K562 (cell line): Measurements from ENCODE around the gene SLC16A12. TPM values are rescaled to one million over a fixed set of nuclear protein-coding genes. Genes with fewer than 3 reads are reported as not detected.

Experiments used
- ATAC-seq: fragments of 200-7000 bp; cut with Tn5 transposase; 3 replicates; pipeline ENCODE4 v1.9.1; 2020; ENCODE audit warnings: moderate library complexity
- BruUV-seq: library from RNA; stranded (reverse); fragments of 400-500 nt; replicated peaks from 2 replicates; lab custom pipeline; 2021; lab: Mats Ljungman, UMichigan
- CTCF ChIA-PET: fragments of 300-600 bp; formaldehyde crosslinking; extraction: SDS; loops from one replicate; lab custom pipeline; 2021; ENCODE audit warnings: low intra/inter-chr PET ratio; lab: Yijun Ruan, JAX
- POLR2A ChIA-PET: fragments of 300-600, 350-650 bp; sonication (Branson Sonifier 250); formaldehyde crosslinking; extraction: SDS; loops from one replicate; lab custom pipeline; 2021; ENCODE audit warnings: antibody characterized with exemption, inconsistent platforms; lab: Yijun Ruan, JAX
- DNase-seq, 4 experiments: peaks; one replicate each; pipeline versions ENCODE4 v3.0.0 to v3.0.0-alpha.2; 2011 to 2018; ENCODE audit warnings: low spot score in 3 of 4, mixed read lengths in 3 of 4; ENCODE audit errors: extremely low read depth in 1 of 4
- FAIRE-seq: peaks from 2 replicates; lab custom pipeline; 2011; peaks lifted over from hg19 to GRCh38; lab: Jason Lieb, UNC
- H2AFZ ChIP-seq: 2 replicates; pipeline ENCODE4 v1.6.0; 2011; ENCODE audit warnings: low read depth, low read length, control low read depth, inconsistent platforms
- H3K27ac ChIP-seq: fragments of 200-600 bp; 3 replicates; pipeline ENCODE4 v1.8.0; 2011; ENCODE audit warnings: low read depth, mild to moderate bottlenecking, control low read depth, inconsistent platforms, low read length, moderate library complexity, mixed read lengths; ENCODE audit errors: extremely low read depth
- H3K27me3 ChIP-seq, 2 experiments: fragments of 300-600 bp in 1 of 2; 2 replicates in 1 of 2; 3 replicates in 1 of 2; pipeline versions ENCODE4 v1.6.0 to v1.8.0; 2011; ENCODE audit warnings: inconsistent platforms in 2 of 2, low read length in 2 of 2, mild to moderate bottlenecking in 1 of 2, mixed read lengths in 1 of 2, moderate library complexity in 1 of 2; ENCODE audit not compliant: control insufficient read depth in 2 of 2, insufficient read depth in 2 of 2
- H3K36me3 ChIP-seq: fragments of 300-600 bp; 3 replicates; pipeline ENCODE4 v1.8.0; 2011; ENCODE audit warnings: mild to moderate bottlenecking, low read length, inconsistent platforms; ENCODE audit not compliant: control insufficient read depth, insufficient read depth
- H3K4me1 ChIP-seq, 2 experiments: fragments of 200-600 bp in 1 of 2; replicated peaks in 1 of 2; 2 replicates in 1 of 2; 3 replicates in 1 of 2; pipeline versions ENCODE4 v1.5.1 to v1.8.0; 2011; ENCODE audit warnings: inconsistent platforms in 2 of 2, low read length in 2 of 2, mild to moderate bottlenecking in 1 of 2, mixed read lengths in 1 of 2, moderate library complexity in 1 of 2; ENCODE audit not compliant: control insufficient read depth in 2 of 2, insufficient read depth in 2 of 2
- H3K4me2 ChIP-seq: 2 replicates; pipeline ENCODE4 v1.6.1; 2011; ENCODE audit warnings: low read length, control low read depth, inconsistent platforms, mixed read lengths; ENCODE audit not compliant: insufficient read depth
- H3K4me3 ChIP-seq: fragments of 200-600 bp; sonication (generic), shearing (Covaris generic); 2 replicates; pipeline ENCODE4 v1.5.1; 2016; ENCODE audit warnings: control low read depth, inconsistent platforms
- H3K79me2 ChIP-seq: fragments of 200-600 bp; 3 replicates; pipeline ENCODE4 v1.8.0; 2011; ENCODE audit warnings: low read length, inconsistent platforms; ENCODE audit not compliant: control insufficient read depth, insufficient read depth
- H3K9ac ChIP-seq, 2 experiments: 2 replicates each; pipeline versions ENCODE4 v1.6.0 to v1.6.1; 2011; ENCODE audit warnings: low read depth in 2 of 2, low read length in 2 of 2, control low read depth in 1 of 2, inconsistent platforms in 1 of 2, mild to moderate bottlenecking in 1 of 2, mixed read lengths in 1 of 2; ENCODE audit not compliant: insufficient read depth in 1 of 2
- H3K9me1 ChIP-seq: one replicate; pipeline ENCODE4 v1.6.0; 2011; ENCODE audit warnings: inconsistent platforms, mild to moderate bottlenecking, low read length, moderate library complexity; ENCODE audit not compliant: control insufficient read depth, insufficient read depth
- H3K9me3 ChIP-seq: replicated peaks from 2 replicates; pipeline ENCODE4 v1.5.1; 2011; ENCODE audit warnings: low read depth, low read length, inconsistent platforms; ENCODE audit not compliant: control insufficient read depth, insufficient read depth
- H4K20me1 ChIP-seq: replicated peaks from 2 replicates; pipeline ENCODE4 v1.6.1; 2011; ENCODE audit warnings: low read length, inconsistent platforms, mixed read lengths; ENCODE audit not compliant: control insufficient read depth, insufficient read depth
- CSDE1 ChIP-seq, 2 experiments: fragments of 450-650 bp; IDR thresholded peaks; 2 replicates each; pipeline ENCODE4 v1.6.1; 2016; ENCODE audit warnings: mild to moderate bottlenecking in 1 of 2
- HDGF ChIP-seq: fragments of 450-650 bp; IDR thresholded peaks from 2 replicates; pipeline ENCODE4 v1.6.1; 2016
- KHSRP ChIP-seq: fragments of 450-650 bp; IDR thresholded peaks from 2 replicates; pipeline ENCODE4 v1.6.1; 2017
- MECOM ChIP-seq: fragments of 250-450 bp; sonication (Bioruptor Pico); IDR thresholded peaks from 2 replicates; pipeline ENCODE4 v1.8.0; 2022; ENCODE audit warnings: inconsistent platforms
- ZFP91 ChIP-seq: sonication (generic); formaldehyde crosslinking; IDR thresholded peaks from 2 replicates; pipeline ENCODE4 v1.8.0; 2022; ENCODE audit warnings: mild to moderate bottlenecking, missing genetic modification reagents
- ZNF143 ChIP-seq: sonication (generic); formaldehyde crosslinking; IDR thresholded peaks from 2 replicates; pipeline ENCODE4 v1.9.0; 2022; ENCODE audit warnings: mild to moderate bottlenecking, missing genetic modification reagents
- ZNF830 ChIP-seq: fragments of 250-450 bp; sonication (Bioruptor Pico); IDR thresholded peaks from 2 replicates; pipeline ENCODE4 v1.5.0; 2021; ENCODE audit warnings: mild to moderate bottlenecking
- WGBS: fragments of 100-300 bp; shearing (Covaris generic); methylation state at CpG from one replicate; pipeline ENCODE4 v1.1.6; 2016; ENCODE audit warnings: low coverage, mixed read lengths; ENCODE audit not compliant: insufficient coverage; ENCODE audit errors: missing lambda C conversion rate; 5-methylcytosine and 5-hydroxymethylcytosine counted together
- in situ Hi-C: fragments of 300-500 bp; cut with MboI; formaldehyde crosslinking; loops from 4 replicates; pipeline ENCODE4 v1.15.0; 2018; ENCODE audit warnings: inconsistent platforms, mixed read lengths
- intact Hi-C: fragments of 100-400 bp; cut with micrococcal nuclease; formaldehyde crosslinking; loops from 2 replicates; pipeline ENCODE4 v1.14.2; 2022
- polyA plus RNA-seq, 8 experiments: library from polyadenylated mRNA; depleted of rRNA in 4 of 8; stranded (reverse) in 5 of 8; unstranded in 3 of 8; fragments of >200 nt; fragmentation: Nextera tagmentation in 2 of 8; fragmentation: Illumina TruSeq in 1 of 8; extraction: Ambion mirVana in 2 of 8; extraction: Trizol in 1 of 8; gene quantifications; 2 replicates each; pipeline versions ENCODE4 v1.2.1 to v1.2.3, GENCODE V29; 2011 to 2014; ENCODE audit warnings: inconsistent platforms in 1 of 8, missing spikeins in 1 of 8
- total RNA-seq, 7 experiments: library from RNA; depleted of rRNA in 6 of 7; stranded (reverse); fragments of >200 nt in 6 of 7; fragmentation: Illumina TruSeq in 2 of 7; extraction: Trizol in 2 of 7; gene quantifications; 2 replicates each; pipeline versions ENCODE4 v1.2.1 to v1.2.3, GENCODE V29; 2011 to 2021; ENCODE audit warnings: low replicate concordance in 1 of 7

SLC16A12 gene
- total and polyA plus RNA-seq, 9 of the 15 experiments (the other 6 are each of a cell fraction or from before 2014, with no cell fraction given), result not detected

DNA sequence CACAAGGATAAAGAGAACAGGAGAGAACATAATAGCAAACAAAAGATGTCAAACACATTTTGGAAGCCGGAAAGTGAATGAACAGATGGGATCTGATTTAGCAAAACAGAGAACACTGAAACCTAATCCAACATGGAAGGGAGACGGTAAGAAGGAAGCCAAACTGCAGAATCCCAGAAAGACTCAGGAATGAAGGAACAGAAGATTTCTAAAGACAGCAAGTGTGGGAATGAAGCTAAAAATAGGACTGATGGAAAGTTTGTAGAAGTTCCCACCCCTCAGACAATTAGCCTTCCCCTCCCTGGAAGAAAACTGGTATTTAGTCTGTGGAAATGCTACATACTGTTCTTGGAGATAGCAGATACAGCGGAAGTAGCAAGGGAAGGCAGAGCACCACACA is 40.8 kb downstream of the SLC16A12 start:
- no peaks in the 10 kb centered on the region for H4K20me1 ChIP-seq
- in situ Hi-C loops, result no loop called here
- BruUV-seq, result no TSS peak
- intact Hi-C loops, result no loop called here
- H3K79me2 ChIP-seq, result no peaks in the 10 kb centered on the region
- no peak overlapping the region for H2AFZ ChIP-seq
- no peaks in the 10 kb centered on the region for H3K36me3 ChIP-seq
- TF ChIP-seq HDGF (no peak), CSDE1 (IDR thresholded peaks at IDR 0.05) (no peak), KHSRP (no peak), ZNF143 (CRISPR knock-in tag) (no peak), MECOM (CRISPR knock-in tag) (no peak), ZNF830 (CRISPR knock-in tag) (no peak), ZFP91 (no peak)
- ChIA-PET POLR2A (no interaction called here), CTCF (no interaction called here)
- no peak overlapping the region for H3K9ac ChIP-seq
- no peak overlapping the region for H3K4me3 ChIP-seq
- no peaks in the 10 kb centered on the region for H3K4me1 ChIP-seq
- H3K9me1 ChIP-seq, result no peaks in the 10 kb centered on the region
- no peak overlapping the region for H3K27ac ChIP-seq
- no peak overlapping the region for H3K4me2 ChIP-seq
- FAIRE-seq (no peak), DNase-seq (no peak), ATAC-seq (no peak)
- WGBS, result 0% methylated on average over 3 of the region's 3 CpGs
- no peaks in the 10 kb centered on the region for H3K9me3 ChIP-seq
- no peaks in the 10 kb centered on the region for H3K27me3 ChIP-seq
